ENCODE results near the gene ITPA. TPM values are rescaled to one million over a fixed set of nuclear protein-coding genes. Genes with fewer than 3 reads are reported as not detected.
"Not testable (repeated sequence)": the region's sequence is repeated elsewhere in the genome, so short reads cannot be mapped to it uniquely, and the experiment has no call there.

ITPA gene
- total and polyA plus RNA-seq, 2 of the 8 experiments (the other 6 are each of a cell fraction or from before 2014, with no cell fraction given) = 88.2 to 94.0 TPM

DNA sequence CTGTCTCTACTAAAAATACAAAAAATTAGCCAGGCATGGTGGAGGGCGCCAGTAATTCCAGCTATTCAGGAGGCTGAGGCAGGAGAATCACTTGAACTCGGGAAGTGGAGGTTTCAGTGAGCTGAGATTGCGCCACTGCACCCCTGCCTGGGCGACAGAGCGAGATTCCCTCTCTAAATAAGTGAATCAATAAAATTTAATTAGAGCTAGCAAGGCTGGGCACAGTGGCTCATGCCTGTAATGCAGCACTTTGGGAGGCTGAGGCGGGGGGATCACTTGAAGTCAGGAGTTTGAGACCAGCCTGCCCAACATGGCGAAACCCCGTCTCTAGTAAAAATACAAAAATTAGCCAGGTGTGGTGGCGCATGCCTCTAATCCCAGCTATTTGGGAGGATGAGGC is 21.4 kb upstream of the ITPA start:
- not testable (repeated sequence) for H3K18ac ChIP-seq (ENCODE audit: extremely low read depth, low read length); H4K20me1 ChIP-seq (replicated peaks in 1 of 2; ENCODE audit: control insufficient read depth in 1 of 2, insufficient read depth in 2 of 2, low read length in 2 of 2); H3K23me2 ChIP-seq (ENCODE audit: low read depth, low read length); H3K27ac ChIP-seq (ENCODE audit: low read depth, low read length); FAIRE-seq; H2AFZ ChIP-seq (ENCODE audit: low read length); H3K79me2 ChIP-seq (ENCODE audit: control insufficient read depth in 1 of 2, insufficient read depth in 2 of 2, low read length in 2 of 2); H3K79me1 ChIP-seq (ENCODE audit: low read depth, low read length); H4K5ac ChIP-seq (ENCODE audit: insufficient read length, low read depth, low read length); H3K14ac ChIP-seq (ENCODE audit: insufficient read length); H3K4me1 ChIP-seq (replicated peaks in 1 of 4; ENCODE audit: control insufficient read depth in 3 of 4, insufficient read depth in 4 of 4, low read length in 3 of 4); H2BK5ac ChIP-seq (ENCODE audit: low read depth, low read length); H3K4ac ChIP-seq (replicated peaks; ENCODE audit: insufficient read length, low read depth, low read length); H3K56ac ChIP-seq (replicated peaks; ENCODE audit: insufficient read length, low read depth, low read length); H2BK15ac ChIP-seq (ENCODE audit: low read length); H2BK12ac ChIP-seq (ENCODE audit: low read depth, low read length); H2AK5ac ChIP-seq (ENCODE audit: low read depth, low read length); H3K9ac ChIP-seq (replicated peaks in 1 of 4; ENCODE audit: extremely low read depth in 1 of 4, low read depth in 3 of 4, low read length in 3 of 4); H3K9me3 ChIP-seq (ENCODE audit: insufficient read depth in 2 of 2, low read depth in 1 of 2, low read length in 1 of 2); H4K8ac ChIP-seq (ENCODE audit: extremely low read depth, insufficient read depth, low read length); H3K23ac ChIP-seq (ENCODE audit: insufficient read length); H2BK20ac ChIP-seq (ENCODE audit: low read length); H3K4me2 ChIP-seq (ENCODE audit: insufficient read depth in 1 of 2, low read depth in 2 of 2, low read length in 2 of 2); H4K91ac ChIP-seq (replicated peaks; ENCODE audit: insufficient read length, low read length); H2BK120ac ChIP-seq (replicated peaks; ENCODE audit: low read depth, low read length); H3K4me3 ChIP-seq (ENCODE audit: extremely low read depth in 1 of 4, insufficient read depth in 2 of 4, low read depth in 3 of 4, low read length in 4 of 4); H3K27me3 ChIP-seq (replicated peaks in 1 of 4; ENCODE audit: control insufficient read depth in 3 of 4, extremely low read depth in 1 of 4, insufficient read depth in 3 of 4, low read length in 3 of 4); DNase-seq (ENCODE audit: low read depth in 1 of 2, low spot score in 2 of 2)
- H3K36me3 ChIP-seq (ENCODE audit: control insufficient read depth in 2 of 4, insufficient read depth in 4 of 4, low read length in 3 of 4) = peaks cover 12 to 38% (median 22%) of the 10 kb centered on the region in 4 experiments
- POLR2A ChIA-PET (ENCODE audit: partially characterized antibody) = interaction anchor here (0.5 to 2.0 kb wide), 6 partner anchors 9 to 143 kb away, joined by 3 to 8 read pairs (median 3); partner anchors contain the start of genes FASTKD5 and UBOX5
- CTCF ChIA-PET (ENCODE audit: partially characterized antibody) = interaction anchor here (0.6 to 1.6 kb wide), 4 partner anchors 60 to 134 kb away, joined by 3 to 4 read pairs (median 3); no protein-coding TSS in a partner anchor
- WGBS, 2 experiments (ENCODE audit: extremely low coverage in 1 of 2, insufficient coverage in 1 of 2, insufficient read length in 1 of 2, insufficient replicate concordance in 2 of 2, low coverage in 1 of 2, low lambda C conversion rate in 2 of 2, missing lambda C conversion rate in 1 of 2) = 94% methylated on average over 9 of the region's 9 CpGs; no CpG with 5 or more reads in 1 of the 2 experiments
